T-cell (primary cell): ENCODE results near the gene BCOR. TPM values are rescaled to one million over a fixed set of nuclear protein-coding genes. Genes with fewer than 3 reads are reported as not detected.

ENCODE experiments used
- ATAC-seq, 4 experiments: fragments of 200-7000 bp in 3 of 4; fragments of 150-1000 bp in 1 of 4; cut with Tn5 transposase; replicated peaks in 1 of 4; 1 replicate in 3 of 4; 2 replicates in 1 of 4; pipeline ENCODE4 v1.10.0; 2021; ENCODE audit warnings: moderate library complexity in 3 of 4, mild to moderate bottlenecking in 2 of 4, moderate number of reproducible peaks in 1 of 4
- CTCF ChIA-PET, 2 donors: fragments of 300-600 bp; sonication (Branson Sonifier 250); formaldehyde crosslinking; loops; one replicate each; lab custom pipeline; 2022; ENCODE audit warnings: antibody characterized with exemption in 2 of 2; lab: Charles Lee
- POLR2A ChIA-PET, 2 donors: fragments of 300-600 bp; sonication (Branson Sonifier 250); formaldehyde crosslinking; loops; one replicate each; lab custom pipeline; 2022; ENCODE audit warnings: antibody characterized with exemption in 2 of 2; lab: Charles Lee
- DNase-seq, 35 experiments: peaks; one replicate each; pipeline versions ENCODE4 v3.0.0 to v3.0.0-alpha.2; 2013 to 2023
- H3K27ac ChIP-seq: one replicate; pipeline ENCODE4 v1.5.1; 2013; ENCODE audit warnings: low read length
- H3K27me3 ChIP-seq, 2 experiments: replicated peaks in 1 of 2; 1 replicate in 1 of 2; 2 replicates in 1 of 2; pipeline versions ENCODE4 v1.6.1 to v1.7.0; 2013; ENCODE audit warnings: low read length in 1 of 2, mixed read lengths in 1 of 2; ENCODE audit not compliant: control insufficient read depth in 2 of 2, insufficient read depth in 2 of 2; ENCODE audit errors: extremely low read depth in 1 of 2
- H3K36me3 ChIP-seq, 2 donors: 1 replicate in 1 of 2; 2 replicates in 1 of 2; pipeline versions ENCODE4 v1.6.1 to v1.7.0; 2013; ENCODE audit warnings: low read length in 1 of 2; ENCODE audit not compliant: control insufficient read depth in 2 of 2, insufficient read depth in 1 of 2; ENCODE audit errors: extremely low read depth in 1 of 2
- H3K4me1 ChIP-seq, 2 experiments: 1 replicate in 1 of 2; 2 replicates in 1 of 2; pipeline versions ENCODE4 v1.6.1 to v1.7.0; 2013; ENCODE audit warnings: low read length in 2 of 2, mixed read lengths in 1 of 2; ENCODE audit not compliant: insufficient read depth in 2 of 2, control insufficient read depth in 1 of 2; ENCODE audit errors: extremely low read depth in 1 of 2
- H3K4me3 ChIP-seq, 2 donors: 1 replicate in 1 of 2; 2 replicates in 1 of 2; pipeline versions ENCODE4 v1.5.1 to v1.7.0; 2013; ENCODE audit warnings: mild to moderate bottlenecking in 2 of 2, low read length in 1 of 2, moderate library complexity in 1 of 2; ENCODE audit not compliant: control insufficient read depth in 1 of 2; ENCODE audit errors: extremely low read depth in 1 of 2
- H3K9me3 ChIP-seq: 2 replicates; pipeline ENCODE4 v1.7.0; 2013
- H3K27ac Mint-ChIP-seq, 2 donors: one replicate each; pipeline ENCODE4 v1.8.0; 2020 to 2021; ENCODE audit warnings: mild to moderate bottlenecking in 2 of 2, mixed read lengths in 2 of 2
- H3K27me3 Mint-ChIP-seq, 2 donors: one replicate each; pipeline ENCODE4 v1.8.0; 2021 to 2022; ENCODE audit warnings: mixed read lengths in 2 of 2
- H3K36me3 Mint-ChIP-seq: one replicate; pipeline ENCODE4 v1.8.0; 2021; ENCODE audit warnings: mixed read lengths
- H3K4me1 Mint-ChIP-seq, 3 donors: one replicate each; pipeline ENCODE4 v1.8.0; 2020 to 2022; ENCODE audit warnings: mixed read lengths in 3 of 3, mild to moderate bottlenecking in 1 of 3
- H3K4me3 Mint-ChIP-seq, 3 donors: one replicate each; pipeline ENCODE4 v1.8.0; 2020 to 2022; ENCODE audit warnings: mild to moderate bottlenecking in 3 of 3, mixed read lengths in 3 of 3, moderate library complexity in 3 of 3
- H3K9me3 Mint-ChIP-seq, 3 donors: one replicate each; pipeline ENCODE4 v1.8.0; 2020 to 2022; ENCODE audit warnings: mixed read lengths in 3 of 3
- whole genome bisulfite sequencing: methylation state at CpG from one replicate; pipeline ENCODE4 v1.1.5; 2013; ENCODE audit warnings: missing lambda C conversion rate; ENCODE audit not compliant: insufficient coverage; 5-methylcytosine and 5-hydroxymethylcytosine counted together
- total RNA-seq, 35 experiments: library from RNA in 6 of 35; stranded (reverse) in 6 of 35; fragments of 120-200 nt in 1 of 35; gene quantifications; one replicate each; pipeline versions ENCODE4 v1.2.1 to v1.2.4 and lab custom pipeline; 2013 to 2026

The BCOR gene
- total RNA-seq, 5 donors from 2014 or later (not counting 1 experiment from before 2014, with no cell fraction given): 24.4 to 49.2 (median 42.2) TPM

DNA sequence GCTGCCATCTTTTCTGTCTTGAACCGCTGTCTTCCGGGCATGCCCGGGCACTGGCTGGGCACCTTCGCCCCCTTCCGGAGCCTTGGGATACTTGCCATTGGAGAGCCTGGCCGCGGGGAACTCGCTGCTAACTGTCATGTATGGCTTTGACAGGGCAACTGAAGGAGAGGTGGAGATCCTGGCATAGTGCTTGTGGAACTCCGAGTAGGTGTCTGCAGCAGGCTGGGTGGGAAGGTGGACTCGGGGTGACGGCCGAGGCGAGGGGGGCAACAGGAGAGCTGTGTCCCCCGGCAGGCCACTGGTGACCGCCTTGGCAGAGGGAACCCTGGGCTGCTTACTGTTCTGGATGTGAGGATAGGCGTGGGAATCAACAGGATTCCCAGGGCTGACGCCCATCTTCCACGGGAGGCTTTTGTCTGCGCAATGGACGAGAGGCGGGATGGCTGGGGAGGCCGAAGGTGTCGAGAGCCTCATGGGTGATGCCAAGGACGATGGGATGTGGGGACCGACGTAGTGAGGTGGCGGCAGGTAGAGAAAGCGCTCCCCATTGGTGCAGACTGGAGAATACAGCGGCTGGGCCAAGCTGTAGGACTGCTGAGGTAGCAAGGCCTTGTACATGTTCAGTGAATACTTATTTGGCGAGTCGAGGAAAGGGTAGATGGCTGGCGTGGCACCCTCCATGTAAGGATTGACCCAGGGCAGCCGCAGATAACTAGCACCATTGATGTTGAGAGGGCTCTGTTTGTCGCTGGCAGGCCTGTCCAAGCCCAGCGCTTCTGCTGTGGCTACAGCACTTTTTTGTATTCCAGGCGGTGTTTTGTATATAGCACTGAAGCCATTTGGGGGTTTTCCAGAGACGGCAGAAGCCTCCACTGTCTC is 23.4 kb downstream of the BCOR start:
- Mint-ChIP-seq H3K4me3 (no peak overlapping the region), H3K27me3 (peaks cover 0 to 14% of the 10 kb centered on the region in 2 donors), H3K9me3 (no peaks in the 10 kb centered on the region), H3K36me3 (peaks cover 30% of the 10 kb centered on the region), H3K27ac (no peak overlapping the region), H3K4me1 (peaks cover 16 to 27% (median 24%) of the 10 kb centered on the region in 3 donors)
- Histone ChIP-seq H3K9me3 (no peaks in the 10 kb centered on the region), H3K4me3 (no peak overlapping the region), H3K36me3 (peaks cover 0 to 48% of the 10 kb centered on the region in 2 donors), H3K27me3 (no peaks in the 10 kb centered on the region), H3K4me1 (peaks cover 0 to 14% of the 10 kb centered on the region in 2 experiments), H3K27ac (no peak overlapping the region)
- no peak for ATAC-seq
- ChIA-PET CTCF (no interaction called here), POLR2A (no interaction called here)
- WGBS: 94% methylated on average over 11 of the region's 37 CpGs
- no peak for DNase-seq

DNA sequence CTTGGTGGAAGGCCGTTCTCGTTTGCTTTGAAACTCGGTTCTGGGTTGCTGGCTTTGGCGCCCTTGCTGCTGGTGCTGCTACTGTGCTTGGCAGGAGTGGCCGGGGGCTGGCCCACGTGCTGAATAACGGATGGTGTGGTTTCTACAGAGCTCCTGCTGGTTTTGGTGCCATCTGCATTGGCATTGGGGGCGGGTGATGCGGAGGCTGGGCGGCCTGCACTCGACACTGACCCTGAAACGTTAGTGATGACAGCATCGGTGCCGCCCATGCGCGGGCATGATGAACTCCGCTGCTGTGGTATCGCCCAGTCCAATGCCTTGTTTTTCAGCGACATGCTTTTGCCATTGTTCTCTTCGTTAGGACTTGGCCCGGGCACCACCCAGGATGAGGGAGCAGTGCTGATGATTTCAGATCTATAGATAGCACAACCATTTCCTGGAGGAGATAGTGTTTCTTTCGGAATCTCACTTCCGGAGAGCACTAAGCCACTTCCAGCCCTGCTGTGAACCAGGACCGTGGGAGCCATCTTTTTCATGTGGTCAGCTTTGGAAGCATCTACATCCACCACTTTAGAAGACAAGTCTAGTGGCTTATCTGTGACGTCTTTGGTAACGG is 24.2 kb downstream of the BCOR start:
- ATAC-seq (no peak), DNase-seq (no peak)
- Histone ChIP-seq H3K4me1 (peaks cover 0 to 18% of the 10 kb centered on the region in 2 experiments), H3K27me3 (no peaks in the 10 kb centered on the region), H3K9me3 (no peaks in the 10 kb centered on the region), H3K27ac (no peak overlapping the region), H3K4me3 (no peak overlapping the region), H3K36me3 (peaks cover 0 to 55% of the 10 kb centered on the region in 2 donors)
- WGBS: 94% methylated on average over 16 of the region's 26 CpGs
- Mint-ChIP-seq H3K4me1 (peaks cover 19 to 28% (median 25%) of the 10 kb centered on the region in 3 donors), H3K27ac (no peak overlapping the region), H3K4me3 (no peak overlapping the region), H3K36me3 (peaks cover 34% of the 10 kb centered on the region), H3K9me3 (no peaks in the 10 kb centered on the region), H3K27me3 (peaks cover 0 to 11% of the 10 kb centered on the region in 2 donors)
- POLR2A ChIA-PET: no interaction called here
- CTCF ChIA-PET: no interaction called here

DNA sequence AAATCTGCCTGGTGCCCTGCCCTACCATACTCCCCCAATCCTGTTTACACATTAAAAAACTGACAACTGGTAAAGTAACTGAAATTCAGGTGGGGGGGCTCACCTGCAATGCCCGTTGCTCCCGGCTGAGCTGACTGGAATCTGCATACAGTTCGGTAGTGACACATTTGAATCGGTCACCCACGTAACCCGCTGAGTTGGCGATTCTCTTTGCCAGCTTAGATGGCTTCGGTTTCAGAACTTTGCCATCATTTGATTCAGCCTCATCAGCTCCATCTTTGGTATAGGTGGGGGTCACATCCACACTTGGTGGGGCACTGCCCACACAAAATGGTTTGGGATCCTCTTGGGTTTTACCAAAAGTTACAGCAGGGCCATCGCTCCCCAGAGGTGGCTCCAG is 25.5 kb downstream of the BCOR start:
- ChIA-PET POLR2A (no interaction called here), CTCF (no interaction called here)
- WGBS: 90% methylated on average over 2 of the region's 9 CpGs

DNA sequence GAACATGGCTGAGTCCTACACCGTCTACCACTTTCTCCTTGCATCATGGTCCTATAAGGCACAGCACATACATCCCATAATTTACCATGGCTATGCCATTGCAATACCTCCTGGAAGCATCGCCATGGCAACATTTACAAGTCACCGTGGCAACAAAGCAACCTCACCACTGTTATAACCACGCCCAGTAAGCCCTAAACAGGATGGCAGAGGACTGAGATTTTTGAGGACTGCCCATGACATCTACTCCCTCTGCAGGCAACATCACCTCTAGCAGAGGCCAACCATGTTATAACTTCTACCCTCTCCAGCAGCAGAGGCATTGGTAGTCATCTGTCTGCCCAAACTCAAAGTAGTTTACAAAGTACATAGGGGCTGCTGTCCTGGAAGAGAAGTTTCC is 29.7 kb downstream of the BCOR start:
- Histone ChIP-seq H3K4me3 (no peak overlapping the region), H3K4me1 (peaks cover 0 to 51% of the 10 kb centered on the region in 2 experiments), H3K27me3 (no peaks in the 10 kb centered on the region), H3K27ac (no peak overlapping the region), H3K9me3 (no peaks in the 10 kb centered on the region), H3K36me3 (peaks cover 0 to 64% of the 10 kb centered on the region in 2 donors)
- no CpG with 5 or more reads among the region's 4 CpGs for WGBS
- H3K9me3 Mint-ChIP-seq: no peaks in the 10 kb centered on the region
- no peak overlapping the region for H3K4me3 Mint-ChIP-seq
- ChIA-PET POLR2A (no interaction called here), CTCF (no interaction called here)
- no peak overlapping the region for H3K27ac Mint-ChIP-seq
- H3K4me1 Mint-ChIP-seq: peaks cover 58 to 65% (median 59%) of the 10 kb centered on the region in 3 donors
- DNase-seq (peak in 1 of 35 experiments; percentile 46), ATAC-seq (peak; percentile 31 to 75 (median 64))
- H3K27me3 Mint-ChIP-seq: peaks cover 0 to 12% of the 10 kb centered on the region in 2 donors
- peaks cover 40% of the 10 kb centered on the region for H3K36me3 Mint-ChIP-seq

More for the DNA sequence above, 25.5 kb downstream of the BCOR start:
- Histone ChIP-seq H3K27me3 (no peaks in the 10 kb centered on the region), H3K4me1 (peaks cover 0 to 28% of the 10 kb centered on the region in 2 experiments), H3K36me3 (peaks cover 0 to 60% of the 10 kb centered on the region in 2 donors), H3K4me3 (no peak overlapping the region), H3K27ac (no peak overlapping the region), H3K9me3 (no peaks in the 10 kb centered on the region)
- H3K4me3 Mint-ChIP-seq: no peak overlapping the region
- no peak overlapping the region for H3K27ac Mint-ChIP-seq
- H3K4me1 Mint-ChIP-seq: peaks cover 28 to 38% (median 30%) of the 10 kb centered on the region in 3 donors
- no peaks in the 10 kb centered on the region for H3K9me3 Mint-ChIP-seq
- DNase-seq (no peak), ATAC-seq (no peak)
- peaks cover 41% of the 10 kb centered on the region for H3K36me3 Mint-ChIP-seq
- H3K27me3 Mint-ChIP-seq: peaks cover 0 to 9% of the 10 kb centered on the region in 2 donors

DNA sequence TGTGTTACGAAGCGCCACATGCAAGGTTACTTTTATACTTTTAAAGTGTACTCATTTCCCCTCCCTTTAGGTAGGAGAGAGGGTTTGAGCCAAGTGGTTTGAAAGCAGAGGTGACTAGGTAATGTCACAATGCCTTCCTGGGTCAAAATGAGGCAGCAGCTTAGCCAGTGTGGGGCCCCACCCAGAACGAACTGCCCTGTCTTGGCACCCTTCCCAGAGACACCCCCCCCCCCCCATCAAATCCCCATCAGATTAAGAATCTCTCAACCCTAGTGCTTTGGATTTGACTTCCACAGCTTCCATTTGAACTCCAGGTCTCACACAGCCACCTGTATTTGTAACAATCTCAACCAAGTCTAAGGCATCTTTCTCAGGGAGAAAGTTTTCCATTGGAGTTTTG is 31.1 kb downstream of the BCOR start:
- Histone ChIP-seq H3K9me3 (no peaks in the 10 kb centered on the region), H3K4me1 (peaks cover 0 to 49% of the 10 kb centered on the region in 2 experiments), H3K27me3 (no peaks in the 10 kb centered on the region), H3K27ac (no peak overlapping the region), H3K4me3 (no peak overlapping the region), H3K36me3 (peaks cover 0 to 64% of the 10 kb centered on the region in 2 donors)
- peaks cover 59 to 63% (median 62%) of the 10 kb centered on the region in 3 donors for H3K4me1 Mint-ChIP-seq
- no peak overlapping the region for H3K4me3 Mint-ChIP-seq
- no peak for DNase-seq
- WGBS: no CpG with 5 or more reads among the region's 3 CpGs
- POLR2A ChIA-PET: no interaction called here
- H3K27ac Mint-ChIP-seq: peak overlapping the region in 1 of 2 donors; percentile 22
- H3K36me3 Mint-ChIP-seq: peaks cover 39% of the 10 kb centered on the region
- peaks cover 0 to 12% of the 10 kb centered on the region in 2 donors for H3K27me3 Mint-ChIP-seq
- H3K9me3 Mint-ChIP-seq: no peaks in the 10 kb centered on the region
- ATAC-seq: no peak
- CTCF ChIA-PET: no interaction called here

DNA sequence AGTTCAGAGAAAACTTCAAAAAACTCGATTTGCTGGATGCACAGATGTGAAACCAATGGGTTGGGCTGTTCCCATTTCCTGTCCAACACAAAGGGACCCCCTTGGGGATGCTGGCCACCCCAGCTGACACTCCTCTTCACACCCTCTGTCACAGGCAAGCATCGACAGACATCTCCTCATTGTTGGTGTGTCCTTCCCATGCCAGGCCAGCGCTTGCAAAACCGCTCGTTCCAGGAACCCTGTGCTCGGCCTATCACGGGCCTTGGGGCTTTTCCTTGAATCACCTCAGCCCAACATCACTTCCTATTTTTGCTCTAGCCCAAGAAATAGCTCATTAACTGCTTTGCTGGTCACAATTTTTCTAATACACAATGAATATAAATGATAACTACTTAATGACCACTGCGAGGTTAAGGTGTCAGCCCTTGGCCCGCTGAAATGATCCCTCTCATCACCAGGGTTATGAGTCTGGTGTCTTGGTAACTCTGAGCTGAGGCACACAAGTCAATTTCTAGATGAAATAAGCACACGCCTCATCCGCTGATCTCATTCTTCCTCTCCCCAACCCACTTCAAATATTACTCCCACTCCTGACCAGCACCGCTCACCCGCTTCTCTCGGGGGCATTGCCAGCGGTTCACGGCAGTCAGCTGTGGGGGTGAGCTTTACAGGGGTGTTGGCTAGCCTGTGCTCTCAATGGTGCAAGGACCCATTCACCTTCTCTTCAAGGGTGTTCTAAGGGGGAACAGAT is 32.3 kb downstream of the BCOR start:
- CTCF ChIA-PET: interaction anchor here in 1 of 2 donors (0.6 kb wide), 2 partner anchors 61 to 121 kb away, joined by 4 read pairs; no protein-coding TSS in a partner anchor

More for the DNA sequence above, 32.3 kb downstream of the BCOR start:
- peaks cover 0 to 10% of the 10 kb centered on the region in 2 donors for H3K27me3 Mint-ChIP-seq
- H3K27ac ChIP-seq: no peak overlapping the region
- DNase-seq: peak in 1 of 35 experiments; percentile 11
- peaks cover 0 to 58% of the 10 kb centered on the region in 2 experiments for H3K4me1 ChIP-seq
- no peak overlapping the region for H3K4me3 ChIP-seq
- 67% methylated on average over 2 of the region's 16 CpGs for whole genome bisulfite sequencing
- ATAC-seq: peak in 3 of 4 experiments; percentile 17 to 43 (median 22)
- H3K4me1 Mint-ChIP-seq: peaks cover 63 to 66% (median 65%) of the 10 kb centered on the region in 3 donors
- peaks cover 30% of the 10 kb centered on the region for H3K36me3 Mint-ChIP-seq
- H3K36me3 ChIP-seq: peaks cover 2 to 69% of the 10 kb centered on the region in 2 donors
- peak overlapping the region; percentile 85 to 86 for H3K27ac Mint-ChIP-seq
- H3K27me3 ChIP-seq: no peaks in the 10 kb centered on the region
- POLR2A ChIA-PET: interaction anchor here in 1 of 2 donors (0.7 kb wide), 1 partner anchor 47 kb away, joined by 3 read pairs; no protein-coding TSS in a partner anchor
- no peaks in the 10 kb centered on the region for H3K9me3 Mint-ChIP-seq
- peak overlapping the region in 1 of 3 donors; percentile 51 for H3K4me3 Mint-ChIP-seq
- H3K9me3 ChIP-seq: no peaks in the 10 kb centered on the region
